Astrocyte (in vitro differentiated cells and primary cell): ENCODE results near the gene C20orf204. TPM values are rescaled to one million over a fixed set of nuclear protein-coding genes. Genes with fewer than 3 reads are reported as not detected.
A peak's percentile ranks its signal among the peaks of the same experiment; 100 is the strongest.

Experiments
- DNase-seq: peaks from one replicate; pipeline ENCODE4 v3.0.0-alpha.2; 2010; ENCODE audit warnings: low read depth
- FAIRE-seq: peaks from 2 replicates; lab custom pipeline; 2011; peaks lifted over from hg19 to GRCh38; lab: Jason Lieb, UNC
- H2AFZ ChIP-seq: 2 replicates; pipeline ENCODE4 v1.6.0; 2012; ENCODE audit warnings: low read depth, low read length, inconsistent platforms
- H3K27ac ChIP-seq: 2 replicates; pipeline ENCODE4 v1.5.1; 2011; ENCODE audit warnings: low read depth, low read length, inconsistent platforms
- H3K27me3 ChIP-seq: 2 replicates; pipeline ENCODE4 v1.6.0; 2011; ENCODE audit warnings: low read length, inconsistent platforms; ENCODE audit not compliant: insufficient read depth
- H3K36me3 ChIP-seq: 2 replicates; pipeline ENCODE4 v1.5.1; 2011; ENCODE audit warnings: low read length, inconsistent platforms; ENCODE audit not compliant: insufficient read depth
- H3K4me1 ChIP-seq: 2 replicates; pipeline ENCODE4 v1.5.1; 2011; ENCODE audit warnings: low read length, inconsistent platforms; ENCODE audit not compliant: insufficient read depth
- H3K4me2 ChIP-seq: 2 replicates; pipeline ENCODE4 v1.6.0; 2012; ENCODE audit warnings: low read length, inconsistent platforms
- H3K4me3 ChIP-seq: 2 replicates; pipeline ENCODE4 v1.5.1; 2011; ENCODE audit warnings: low read depth, mild to moderate bottlenecking, low read length, inconsistent platforms; ENCODE audit not compliant: insufficient read depth
- H3K79me2 ChIP-seq: 2 replicates; pipeline ENCODE4 v1.6.0; 2012; ENCODE audit warnings: mild to moderate bottlenecking, low read length, inconsistent platforms; ENCODE audit not compliant: insufficient read depth
- H3K9ac ChIP-seq: 2 replicates; pipeline ENCODE4 v1.6.0; 2012; ENCODE audit warnings: mild to moderate bottlenecking, low read length, inconsistent platforms
- H3K9me3 ChIP-seq: 2 replicates; pipeline ENCODE4 v1.5.1; 2012; ENCODE audit warnings: low read depth, mild to moderate bottlenecking, low read length, inconsistent platforms; ENCODE audit not compliant: insufficient read depth
- H4K20me1 ChIP-seq: 2 replicates; pipeline ENCODE4 v1.6.0; 2012; ENCODE audit warnings: low read length, inconsistent platforms; ENCODE audit not compliant: insufficient read depth
- H3K27ac Mint-ChIP-seq: one replicate; pipeline ENCODE4 v1.8.0; 2021; ENCODE audit warnings: mild to moderate bottlenecking, mixed read lengths; ENCODE audit not compliant: unreplicated experiment
- H3K27me3 Mint-ChIP-seq: one replicate; pipeline ENCODE4 v1.8.0; 2021; ENCODE audit warnings: low read depth, mixed read lengths; ENCODE audit not compliant: unreplicated experiment
- H3K36me3 Mint-ChIP-seq: one replicate; pipeline ENCODE4 v1.8.0; 2021; ENCODE audit warnings: low read depth, mixed read lengths; ENCODE audit not compliant: unreplicated experiment
- H3K4me1 Mint-ChIP-seq: one replicate; pipeline ENCODE4 v1.8.0; 2021; ENCODE audit warnings: low read depth, mixed read lengths; ENCODE audit not compliant: unreplicated experiment
- H3K4me3 Mint-ChIP-seq: one replicate; pipeline ENCODE4 v1.8.0; 2021; ENCODE audit warnings: mild to moderate bottlenecking, moderate library complexity, mixed read lengths; ENCODE audit not compliant: unreplicated experiment
- H3K9me3 Mint-ChIP-seq: one replicate; pipeline ENCODE4 v1.8.0; 2021; ENCODE audit warnings: mild to moderate bottlenecking, mixed read lengths; ENCODE audit not compliant: unreplicated experiment
- CTCF ChIP-seq: IDR thresholded peaks from 2 replicates; pipeline ENCODE4 v1.5.1; 2011; ENCODE audit warnings: low read depth, mild to moderate bottlenecking, inconsistent platforms, low read length, moderate library complexity; ENCODE audit not compliant: insufficient read depth
- EZH2 ChIP-seq: IDR thresholded peaks from 2 replicates; pipeline ENCODE4 v1.6.1; 2012; ENCODE audit warnings: mild to moderate bottlenecking, low read length, inconsistent platforms; ENCODE audit not compliant: insufficient read depth
- total RNA-seq: library from RNA; stranded (reverse); gene quantifications from 2 replicates; pipeline ENCODE4 v1.2.1, GENCODE V29; 2021

Gene C20orf204
- total RNA-seq, 1 donor from 2014 or later: 0.75 TPM

- H3K27me3 ChIP-seq: no peaks in the 10 kb centered on the region
- peak overlapping the region; percentile 18 for H3K27ac Mint-ChIP-seq
- no peak overlapping the region for H3K4me2 ChIP-seq
- no peak overlapping the region for H3K9ac ChIP-seq
- peaks cover 29% of the 10 kb centered on the region for H3K36me3 Mint-ChIP-seq
- no peaks in the 10 kb centered on the region for H3K27me3 Mint-ChIP-seq
- H2AFZ ChIP-seq: no peak overlapping the region
- no peak overlapping the region for H3K27ac ChIP-seq
- DNase-seq (no peak), FAIRE-seq (no peak)
- H3K4me3 Mint-ChIP-seq: no peak overlapping the region
- TF ChIP-seq EZH2: no peak
- TF ChIP-seq CTCF: no peak
- no peak overlapping the region for H3K4me3 ChIP-seq
- H3K4me1 ChIP-seq: no peaks in the 10 kb centered on the region
- H3K9me3 ChIP-seq: no peaks in the 10 kb centered on the region
- H4K20me1 ChIP-seq: peaks cover 43% of the 10 kb centered on the region
- peaks cover 19% of the 10 kb centered on the region for H3K36me3 ChIP-seq
- no peaks in the 10 kb centered on the region for H3K79me2 ChIP-seq
- H3K9me3 Mint-ChIP-seq: no peaks in the 10 kb centered on the region
- peaks cover 3% of the 10 kb centered on the region for H3K4me1 Mint-ChIP-seq
Observed at GRCh38 chr20:64023361-64024140, 12.4 kb upstream of the C20orf204 start.

- TF ChIP-seq CTCF (no peak), EZH2 (no peak)
- Histone ChIP-seq H3K36me3 (peaks cover 17% of the 10 kb centered on the region), H3K4me3 (no peak overlapping the region), H3K4me1 (no peaks in the 10 kb centered on the region), H4K20me1 (peaks cover 47% of the 10 kb centered on the region), H3K79me2 (no peaks in the 10 kb centered on the region), H2AFZ (no peak overlapping the region), H3K27ac (no peak overlapping the region), H3K9ac (no peak overlapping the region), H3K4me2 (no peak overlapping the region), H3K27me3 (no peaks in the 10 kb centered on the region), H3K9me3 (no peaks in the 10 kb centered on the region)
- peaks cover 3% of the 10 kb centered on the region for H3K4me1 Mint-ChIP-seq
- FAIRE-seq: no peak
- peaks cover 29% of the 10 kb centered on the region for H3K36me3 Mint-ChIP-seq
- no peaks in the 10 kb centered on the region for H3K27me3 Mint-ChIP-seq
- no peak for DNase-seq
- no peaks in the 10 kb centered on the region for H3K9me3 Mint-ChIP-seq
- H3K4me3 Mint-ChIP-seq: no peak overlapping the region
- H3K27ac Mint-ChIP-seq: no peak overlapping the region
Observed at GRCh38 chr20:64024141-64024990, 11.6 kb upstream of the C20orf204 start.
